ENCODE measurements around the gene R3HDM2. TPM values are rescaled to one million over a fixed set of nuclear protein-coding genes. Genes with fewer than 3 reads are reported as not detected.
"Not testable (repeated sequence)": the region's sequence is repeated elsewhere in the genome, so short reads cannot be mapped to it uniquely, and the experiment has no call there.

Gene R3HDM2
- total RNA-seq, 1 experiment from 2014 or later = 45.4 TPM

- TF ChIP-seq ELF1 (IDR thresholded peaks at IDR 0.05; ENCODE audit: borderline replicate concordance, low read depth) = no peak
- no peak for TF ChIP-seq YY1 (IDR thresholded peaks at IDR 0.05; ENCODE audit: extremely low read depth, insufficient replicate concordance, low read depth, low read length)
- TF ChIP-seq EGR1 (IDR thresholded peaks at IDR 0.05; ENCODE audit: low read depth) = no peak
- no peak for TF ChIP-seq ZFX (IDR thresholded peaks at IDR 0.05)
- TF ChIP-seq ATF3 (IDR thresholded peaks at IDR 0.05) = no peak
- TF ChIP-seq SIN3A (IDR thresholded peaks at IDR 0.05; ENCODE audit: low read depth) = no peak
- no peak for TF ChIP-seq MAX (IDR thresholded peaks at IDR 0.05)
- no peak for TF ChIP-seq EZH2 (IDR thresholded peaks at IDR 0.05)
These were observed 111.0 kb downstream of the R3HDM2 start (continued) for GRCh38 chr12:57319678-57320469.

- no peak overlapping the region for H3K9ac ChIP-seq (ENCODE audit: low read length)
- no peak for ATAC-seq
- H3K27me3 ChIP-seq (ENCODE audit: insufficient read depth, low read length) = no peaks in the 10 kb centered on the region
- H3K4me3 ChIP-seq (replicated peaks in 1 of 2; ENCODE audit: low read depth in 1 of 2, low read length in 2 of 2) = no peak overlapping the region
- no peaks in the 10 kb centered on the region for H3K9me3 ChIP-seq (ENCODE audit: control insufficient read depth in 1 of 2, insufficient read depth in 1 of 2, low read depth in 1 of 2, low read length in 2 of 2)
- BruUV-seq (replicated peaks) = no TSS peak
- DNase-seq (ENCODE audit: low read depth, low spot score) = no peak
- ChIA-PET CTCF (interaction anchor here (1.5 to 1.6 kb wide), 2 partner anchors 8 to 140 kb away, joined by 3 to 4 read pairs; partner anchors contain the start of gene INHBE), RAD21 (ENCODE audit: low non-redundant PET in 1 of 2, low total read pairs in 2 of 2, uncharacterized antibody in 2 of 2, unreplicated experiment in 2 of 2) (no interaction called here), POLR2A (no interaction called here)
- H3K4me2 ChIP-seq (ENCODE audit: low read length) = no peak overlapping the region
- no peak overlapping the region for H2AFZ ChIP-seq (ENCODE audit: low read depth, low read length, poor library complexity, severe bottlenecking)
- peaks cover 0 to 8% of the 10 kb centered on the region in 2 experiments; a peak in 2 of 4 replicates for H3K4me1 ChIP-seq (ENCODE audit: control insufficient read depth in 1 of 2, insufficient read depth in 2 of 2, low read length in 2 of 2)
- no peak for TF ChIP-seq EZH2phosphoT487 (IDR thresholded peaks at IDR 0.05; ENCODE audit: borderline replicate concordance)
- TF ChIP-seq SIN3A (IDR thresholded peaks at IDR 0.05; ENCODE audit: low read depth) = no peak
- no peak for TF ChIP-seq POLR2AphosphoS5 (IDR thresholded peaks at IDR 0.05; ENCODE audit: low read depth, low read length)
- TF ChIP-seq SRF (IDR thresholded peaks at IDR 0.05; ENCODE audit: low read depth) = no peak
- TF ChIP-seq ZNF274 (IDR thresholded peaks at IDR 0.05; ENCODE audit: low read depth, low read length) = no peak
- no peak for TF ChIP-seq JUND (IDR thresholded peaks at IDR 0.05)
- TF ChIP-seq POLR2A (IDR thresholded peaks at IDR 0.05; ENCODE audit: borderline replicate concordance, extremely low read depth, insufficient read depth, insufficient read length) = no peak
- H3K79me2 ChIP-seq (ENCODE audit: insufficient read depth, low read length) = no peaks in the 10 kb centered on the region
- H3K9me2 ChIP-seq (ENCODE audit: insufficient read depth) = no peaks in the 10 kb centered on the region
- intact Hi-C loops (cut with micrococcal nuclease) = no loop called here
- H3K27ac ChIP-seq (ENCODE audit: low read depth, low read length) = no peak overlapping the region
- no peaks in the 10 kb centered on the region for H3K36me3 ChIP-seq (ENCODE audit: control insufficient read depth in 1 of 2, insufficient read depth in 2 of 2, low read length in 2 of 2)
- H4K20me1 ChIP-seq (ENCODE audit: insufficient read depth) = no peaks in the 10 kb centered on the region
These were observed 115.2 kb downstream of the R3HDM2 start for GRCh38 chr12:57315681-57316080.

GRCh38 chr12:57312287-57312686, 118.6 kb downstream of the R3HDM2 start:
- H3K27me3 ChIP-seq (ENCODE audit: insufficient read depth, low read length); H4K20me1 ChIP-seq (ENCODE audit: insufficient read depth); H3K4me3 ChIP-seq (replicated peaks in 1 of 2; ENCODE audit: low read depth in 1 of 2, low read length in 2 of 2); POLR2A ChIA-PET; intact Hi-C loops (cut with micrococcal nuclease); H3K9me2 ChIP-seq (ENCODE audit: insufficient read depth); H2AFZ ChIP-seq (ENCODE audit: low read depth, low read length, poor library complexity, severe bottlenecking); H3K9me3 ChIP-seq (ENCODE audit: control insufficient read depth in 1 of 2, insufficient read depth in 1 of 2, low read depth in 1 of 2, low read length in 2 of 2); H3K9ac ChIP-seq (ENCODE audit: low read length); H3K4me2 ChIP-seq (ENCODE audit: low read length); BruUV-seq (replicated peaks); H3K36me3 ChIP-seq (ENCODE audit: control insufficient read depth in 1 of 2, insufficient read depth in 2 of 2, low read length in 2 of 2); ATAC-seq; RAD21 ChIA-PET (ENCODE audit: low non-redundant PET in 1 of 2, low total read pairs in 2 of 2, uncharacterized antibody in 2 of 2, unreplicated experiment in 2 of 2); DNase-seq (ENCODE audit: low read depth, low spot score); H3K79me2 ChIP-seq (ENCODE audit: insufficient read depth, low read length); H3K27ac ChIP-seq (ENCODE audit: low read depth, low read length): not testable (repeated sequence)
- CTCF ChIA-PET = interaction anchor here (2.2 kb wide), 1 partner anchor 140 kb away, joined by 6 read pairs; no protein-coding TSS in a partner anchor
- peaks cover 0 to 11% of the 10 kb centered on the region in 2 experiments; a peak in 2 of 4 replicates for H3K4me1 ChIP-seq (ENCODE audit: control insufficient read depth in 1 of 2, insufficient read depth in 2 of 2, low read length in 2 of 2)

Data from HCT116 (cell line).